ENCODE results near the gene SHC2.
"Not testable (repeated sequence)": the region's sequence is repeated elsewhere in the genome, so short reads cannot be mapped to it uniquely, and the experiment has no call there.

SHC2 gene

GRCh38 chr19:468587-469256 lies 7.9 kb upstream of the SHC2 start:
- no peak for DNase-seq (ENCODE audit: low spot score)

- DNase-seq (ENCODE audit: low spot score), result no peak
Observed at GRCh38 chr19:467554-467953, 6.7 kb upstream of the SHC2 start.

DNA sequence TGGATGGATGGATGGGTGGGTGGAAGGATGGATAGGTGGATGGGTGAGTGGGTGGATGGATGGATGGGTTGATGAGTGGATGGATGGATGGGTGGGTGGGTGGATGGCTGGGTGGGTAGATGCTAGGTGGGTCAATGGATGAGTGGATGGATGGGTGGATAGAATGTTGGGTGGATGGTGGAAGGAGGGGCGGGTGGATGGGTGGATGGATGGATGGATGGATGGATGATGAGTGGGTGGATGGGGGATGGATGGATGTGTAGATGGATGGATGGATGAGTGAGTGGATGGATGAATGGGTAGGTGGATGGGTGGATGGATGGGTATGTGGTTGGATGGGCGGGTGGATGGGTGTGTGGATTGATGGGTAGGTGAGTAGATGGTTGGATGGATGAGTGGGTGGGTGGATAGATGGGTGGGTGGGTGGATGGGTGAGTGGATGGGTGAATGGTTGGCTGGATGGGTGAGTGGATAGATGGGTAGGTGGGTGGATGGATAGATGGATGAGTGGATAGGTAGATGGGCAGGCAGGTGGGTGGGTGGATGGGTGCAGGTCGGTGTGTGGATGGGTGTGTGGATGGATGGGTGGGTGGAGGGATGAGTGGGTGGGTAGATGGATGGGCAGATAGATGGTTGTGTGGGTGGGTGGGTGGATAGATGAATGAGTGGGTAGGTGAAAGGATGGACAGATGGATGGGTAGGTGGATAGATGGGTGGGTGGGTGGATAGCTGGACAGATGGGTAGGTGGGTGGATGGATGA lies 4.4 kb upstream of the SHC2 start:
- no peak for DNase-seq (ENCODE audit: low spot score)

GRCh38 chr19:464208-464545 lies 3.3 kb upstream of the SHC2 start:
- DNase-seq (ENCODE audit: low spot score), result no peak

- DNase-seq (ENCODE audit: low spot score), result no peak
Observed at GRCh38 chr19:463483-464207, 2.8 kb upstream of the SHC2 start.

DNA sequence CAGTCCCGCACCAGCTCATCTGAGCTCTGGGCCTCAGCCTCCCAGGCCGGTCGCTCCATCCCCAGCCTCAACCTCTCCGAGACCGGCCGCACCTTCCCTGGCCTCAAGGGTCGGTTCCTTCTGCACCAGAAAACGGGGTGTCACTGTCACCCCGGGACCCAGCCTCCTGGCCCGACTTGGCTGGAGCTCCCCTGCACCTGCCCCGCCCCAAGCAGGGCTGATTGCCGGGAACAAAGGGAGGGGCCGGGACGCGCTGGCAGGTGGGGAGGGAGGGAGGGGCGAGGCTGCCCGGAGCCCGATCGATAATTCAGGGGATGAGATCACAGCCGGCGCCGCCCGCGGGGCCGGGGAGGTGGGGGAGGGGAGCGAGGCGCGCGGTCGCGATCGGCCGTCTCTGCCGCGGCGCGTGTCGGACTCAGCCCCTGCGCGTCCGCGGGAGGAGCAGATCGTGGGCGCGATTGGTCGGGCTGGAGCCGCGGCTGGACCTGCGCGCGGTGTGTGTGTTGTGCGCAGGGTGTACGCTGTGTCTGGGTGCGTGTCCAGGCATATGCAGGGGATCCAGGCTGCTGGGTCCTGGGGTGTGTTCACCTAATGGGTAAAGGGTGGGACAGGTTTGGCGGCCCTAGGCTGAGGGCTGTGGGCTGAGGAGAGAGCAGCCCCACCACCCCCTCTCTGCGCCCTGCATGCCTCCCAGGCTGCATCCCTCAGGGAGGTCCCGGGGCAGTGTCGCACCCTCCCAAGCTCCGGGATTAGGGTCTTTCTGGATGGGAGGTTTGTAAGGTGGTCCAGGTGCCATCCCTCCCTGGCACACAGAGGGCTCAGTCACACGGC lies 1.1 kb upstream of the SHC2 start:
- DNase-seq (ENCODE audit: low spot score), result no peak

DNA sequence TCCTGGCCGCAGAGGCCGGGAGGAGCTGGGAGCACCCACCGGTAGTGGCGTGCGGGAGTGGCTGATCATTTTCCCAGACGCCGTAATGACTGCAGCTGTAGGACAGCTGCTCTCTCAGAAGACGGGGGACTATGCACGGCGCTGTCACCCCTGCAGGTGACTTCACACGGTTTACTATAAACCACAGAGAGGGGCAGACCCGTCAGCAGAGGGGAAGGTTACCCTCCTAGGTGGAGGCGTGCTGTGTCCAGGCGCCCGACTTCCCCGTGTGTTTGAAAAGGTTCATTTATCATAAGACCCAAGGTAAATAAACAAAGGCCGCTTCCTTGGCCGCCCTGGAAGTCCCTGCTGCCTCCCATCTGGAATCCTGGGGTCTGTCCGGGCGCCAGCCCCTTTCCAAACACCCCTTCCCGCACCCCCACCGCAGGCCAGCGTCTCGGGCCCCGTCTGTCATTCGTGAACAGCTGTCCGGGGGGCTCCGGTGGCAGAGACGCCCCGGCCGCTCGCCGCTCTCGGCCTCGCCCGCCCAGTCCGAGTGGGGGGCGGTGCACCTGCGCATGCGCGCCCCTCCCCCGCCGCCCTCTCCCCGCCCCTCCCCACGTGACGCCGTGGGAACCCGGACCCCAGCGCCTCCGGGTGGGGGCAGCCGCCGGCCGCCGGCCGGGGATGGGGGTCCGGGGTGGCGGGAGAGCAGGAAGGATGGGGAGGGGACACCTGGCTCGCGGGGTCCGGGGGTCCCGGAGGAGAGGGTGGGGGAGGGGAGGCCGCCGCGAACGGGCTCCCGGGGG lies 915 bp downstream of the SHC2 start:
- DNase-seq (ENCODE audit: low spot score), result no peak

DNA sequence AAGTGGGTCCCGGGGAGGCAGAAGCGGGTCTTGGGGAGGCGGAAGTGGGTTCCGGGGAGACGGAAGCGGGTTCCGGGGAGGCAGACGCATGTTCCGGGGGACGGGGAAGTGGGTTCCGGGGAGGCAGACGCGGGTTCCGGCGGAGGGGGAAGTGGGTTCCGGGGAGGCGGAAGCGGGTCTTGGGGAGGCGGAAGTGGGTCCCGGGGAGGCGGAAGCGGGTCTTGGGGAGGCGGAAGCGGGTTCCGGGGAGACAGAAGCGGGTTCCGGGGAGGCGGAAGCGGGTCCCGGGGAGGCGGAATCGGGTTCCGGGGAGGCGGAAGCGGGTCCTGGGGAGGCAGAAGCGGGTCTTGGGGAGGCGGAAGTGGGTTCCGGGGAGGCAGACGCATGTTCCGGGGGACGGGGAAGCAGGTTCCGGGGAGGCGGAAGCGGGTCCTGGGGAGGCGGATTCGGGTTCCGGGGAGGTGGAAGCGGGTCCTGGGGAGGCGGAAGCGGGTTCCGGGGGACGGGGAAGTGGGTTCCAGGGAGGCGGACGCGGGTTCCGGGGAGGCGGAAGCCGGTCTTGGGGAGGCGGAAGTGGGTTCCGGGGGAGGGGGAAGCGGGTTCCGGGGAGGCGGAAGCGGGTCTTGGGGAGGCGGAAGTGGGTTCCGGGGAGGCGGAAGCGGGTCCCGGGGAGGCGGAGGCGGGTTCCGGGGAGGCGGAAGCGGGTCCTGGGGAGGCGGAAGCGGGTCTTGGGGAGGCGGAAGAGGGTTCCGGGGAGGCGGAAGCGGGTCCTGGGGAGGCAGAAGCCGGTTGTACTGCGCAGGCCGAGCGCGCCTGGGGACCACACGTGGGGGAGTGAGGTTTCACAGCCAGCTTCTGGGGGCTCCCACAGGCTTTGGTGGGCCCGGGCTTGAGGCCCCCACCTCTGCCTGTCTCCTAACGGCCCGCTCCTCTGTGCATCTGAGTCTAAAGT lies 2.5 kb downstream of the SHC2 start:
- no peak for DNase-seq (ENCODE audit: low spot score)

DNA sequence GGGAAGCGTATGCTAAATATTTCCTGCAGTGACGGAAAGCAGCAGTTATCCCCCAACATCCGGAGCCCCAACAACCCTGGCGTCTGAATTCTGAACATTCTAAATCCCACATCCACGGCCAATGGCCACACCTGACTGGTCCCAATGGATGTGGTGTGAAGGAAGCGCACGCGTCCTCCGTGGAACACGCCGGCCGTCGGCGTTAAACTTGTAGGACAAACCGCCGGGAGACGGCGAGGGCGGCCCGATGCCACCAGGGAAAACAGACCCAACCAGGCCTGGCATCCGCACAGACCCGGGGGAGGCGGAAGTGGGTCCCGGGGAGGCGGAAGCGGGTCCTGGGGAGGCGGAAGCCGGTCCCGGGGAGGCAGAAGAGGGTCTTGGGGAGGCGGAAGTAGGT lies 3.2 kb downstream of the SHC2 start:
- DNase-seq (ENCODE audit: low spot score), result no peak

GRCh38 chr19:456547-457110 lies 4.2 kb downstream of the SHC2 start:
- DNase-seq (ENCODE audit: low spot score), result no peak

- no peak for DNase-seq (ENCODE audit: low spot score)
Observed at GRCh38 chr19:455851-456546, 4.8 kb downstream of the SHC2 start.

DNA sequence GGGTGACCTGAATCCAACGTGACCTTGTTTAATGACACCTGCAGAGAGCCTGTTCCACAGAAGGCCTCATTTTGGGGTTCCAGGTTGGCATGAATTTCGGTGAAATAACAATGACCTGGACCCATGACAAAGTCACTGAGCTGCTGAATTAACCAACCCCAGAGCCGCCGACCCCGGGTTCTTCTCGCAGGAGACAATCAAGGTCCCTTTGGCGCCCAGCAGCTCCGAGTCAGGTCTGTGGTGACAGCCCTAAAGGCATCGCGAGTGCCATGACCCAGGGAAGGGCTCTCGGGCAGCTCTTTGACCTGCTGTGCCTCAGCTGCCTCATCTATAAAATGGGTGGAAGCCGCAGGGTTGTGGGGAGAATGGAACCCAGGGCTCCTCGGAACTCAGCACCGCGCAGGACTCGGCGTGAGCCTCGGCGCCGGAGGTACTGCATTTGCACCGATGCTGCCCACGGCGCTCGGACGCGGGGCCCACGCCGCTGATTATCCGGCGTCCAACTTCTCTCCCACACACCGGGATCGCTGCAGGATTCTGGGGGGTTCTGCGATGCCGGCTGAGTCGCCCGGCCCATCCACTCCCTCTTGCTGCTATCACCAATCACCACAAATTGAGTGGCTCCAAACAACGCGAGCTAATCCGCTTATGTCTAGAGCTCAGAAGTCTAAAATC lies 5.7 kb downstream of the SHC2 start:
- DNase-seq (ENCODE audit: low spot score), result no peak

GRCh38 chr19:453606-454005 lies 7.2 kb downstream of the SHC2 start:
- DNase-seq (ENCODE audit: low spot score), result no peak

DNA sequence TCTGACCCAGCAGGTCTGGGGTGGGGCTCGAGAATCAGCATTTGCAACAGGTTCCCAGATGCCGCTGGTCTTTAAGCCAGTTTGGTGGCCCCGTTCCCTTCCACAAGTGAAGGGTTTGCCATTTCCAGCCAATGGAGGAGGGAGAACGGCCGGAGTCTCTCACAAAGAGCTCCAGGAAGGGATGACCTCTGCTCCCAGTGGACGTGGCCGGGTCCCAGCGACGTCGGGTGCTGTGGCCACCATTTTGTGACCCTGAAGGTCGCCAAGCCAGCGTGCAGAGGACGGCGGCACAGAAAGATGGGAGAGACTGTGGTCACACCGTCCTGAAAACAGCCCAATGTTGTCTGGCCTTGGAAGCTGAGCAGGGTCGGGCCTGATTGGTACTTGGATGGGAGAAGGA lies 8.0 kb downstream of the SHC2 start:
- DNase-seq (ENCODE audit: low spot score), result no peak

GRCh38 chr19:450912-451481 lies 9.8 kb downstream of the SHC2 start:
- DNase-seq (ENCODE audit: low spot score), result not testable (repeated sequence)

DNA sequence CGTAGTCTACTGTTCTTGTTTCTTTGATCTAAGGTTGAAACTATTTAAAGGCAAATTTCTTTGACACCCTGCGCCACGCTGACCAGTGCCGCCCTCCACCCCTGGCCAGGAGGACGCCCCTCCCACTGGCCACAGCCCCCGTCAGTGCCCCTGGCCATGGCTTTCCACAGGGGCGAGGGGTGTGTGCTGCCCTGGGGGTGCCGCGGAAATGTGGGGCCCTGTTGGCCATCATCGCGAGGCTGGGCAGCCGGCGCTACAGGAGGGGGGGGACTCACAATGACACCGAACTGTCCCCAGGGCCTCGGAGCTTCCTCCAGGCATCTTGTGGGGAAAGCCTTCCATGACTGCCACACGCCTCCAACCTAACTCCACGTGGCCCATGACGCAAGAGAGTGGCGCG lies 10.9 kb downstream of the SHC2 start:
- no peak for DNase-seq (ENCODE audit: low spot score)

DNA sequence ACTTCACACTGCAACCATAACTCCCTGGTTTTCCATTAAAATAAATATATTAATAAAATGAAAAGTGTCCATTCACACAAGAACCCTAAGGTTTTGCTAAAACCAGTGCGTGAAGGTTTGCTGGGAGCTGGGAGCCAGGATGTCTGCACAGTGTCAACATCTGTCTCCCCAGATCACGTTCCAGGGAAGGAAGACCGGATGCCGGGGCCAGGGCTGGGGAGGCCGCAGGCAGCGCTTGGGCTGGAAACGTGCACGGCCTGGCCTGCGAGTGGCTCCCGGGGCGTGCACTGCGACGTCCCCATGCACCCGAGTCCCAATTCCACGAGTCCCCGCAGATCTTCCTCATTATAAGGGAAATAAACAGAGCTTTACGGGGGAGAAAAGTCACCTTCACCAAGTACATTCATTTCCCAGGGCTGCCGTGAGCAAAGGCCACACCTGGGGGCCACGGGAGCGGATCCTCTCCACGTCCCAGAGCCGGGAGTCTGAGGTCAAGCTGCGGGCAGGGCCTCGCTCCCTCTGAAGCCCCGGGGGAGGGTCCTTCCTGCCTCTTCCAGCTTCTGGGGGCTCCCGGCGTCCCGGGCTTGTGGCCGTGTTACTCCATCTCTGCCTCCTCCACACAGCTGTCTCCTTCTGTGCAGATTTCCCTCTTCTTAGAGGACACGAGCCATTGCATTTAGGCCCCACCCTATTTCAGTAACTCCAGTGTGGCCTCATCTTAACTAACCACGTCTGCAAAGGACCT lies 12.8 kb downstream of the SHC2 start:
- DNase-seq (ENCODE audit: low spot score), result no peak

- DNase-seq (ENCODE audit: low spot score), result no peak
Observed at GRCh38 chr19:447064-447426, 13.8 kb downstream of the SHC2 start.
